T-helper 2 cell treated with Interferon-gamma antibody and Interleukin-4, amounts not matched to agents 5 μg/mL and 100 μg/mL, for 36 hours (primary cell): Measurements from ENCODE around the gene KRTAP19-2.

Source experiments
- DNase-seq: peaks from one replicate; pipeline ENCODE4 v3.0.0; 2021; ENCODE audit warnings: low spot score
- H3K27ac Mint-ChIP-seq: one replicate; pipeline ENCODE4 v1.8.0; 2021; ENCODE audit warnings: mild to moderate bottlenecking, mixed read lengths
- H3K27me3 Mint-ChIP-seq: one replicate; pipeline ENCODE4 v1.8.0; 2021; ENCODE audit warnings: low read depth, mixed read lengths
- H3K36me3 Mint-ChIP-seq: one replicate; pipeline ENCODE4 v1.8.0; 2021; ENCODE audit warnings: low read depth, mixed read lengths
- H3K4me1 Mint-ChIP-seq: one replicate; pipeline ENCODE4 v1.8.0; 2021; ENCODE audit warnings: low read depth, mixed read lengths
- H3K4me3 Mint-ChIP-seq: one replicate; pipeline ENCODE4 v1.8.0; 2022; ENCODE audit warnings: mild to moderate bottlenecking, moderate library complexity, mixed read lengths
- H3K9me3 Mint-ChIP-seq: one replicate; pipeline ENCODE4 v1.8.0; 2021; ENCODE audit warnings: mixed read lengths

Gene KRTAP19-2

DNA sequence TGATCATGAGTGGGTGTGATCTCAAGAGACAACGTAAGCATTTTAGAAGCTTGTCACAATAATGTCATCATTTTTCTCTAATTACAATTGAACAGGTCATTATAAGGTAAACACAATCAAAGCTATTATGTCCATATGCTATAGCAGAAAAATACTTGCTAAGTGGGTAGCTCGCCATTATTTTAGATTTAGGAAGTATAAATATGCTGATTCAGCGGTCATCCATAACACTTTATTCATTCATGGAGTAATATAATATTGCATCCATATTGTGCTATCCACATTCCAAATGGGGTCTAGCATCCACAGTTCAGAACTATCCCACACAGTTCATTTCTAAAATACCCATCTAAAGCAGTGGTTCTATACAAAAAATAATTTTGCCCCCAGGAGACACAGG is 38.7 kb downstream of the KRTAP19-2 start:
- Mint-ChIP-seq H3K27ac (no peak overlapping the region), H3K9me3 (no peaks in the 10 kb centered on the region), H3K4me1 (peaks cover 5% of the 10 kb centered on the region), H3K27me3 (no peaks in the 10 kb centered on the region), H3K4me3 (no peak overlapping the region), H3K36me3 (no peaks in the 10 kb centered on the region)
- DNase-seq, result no peak

DNA sequence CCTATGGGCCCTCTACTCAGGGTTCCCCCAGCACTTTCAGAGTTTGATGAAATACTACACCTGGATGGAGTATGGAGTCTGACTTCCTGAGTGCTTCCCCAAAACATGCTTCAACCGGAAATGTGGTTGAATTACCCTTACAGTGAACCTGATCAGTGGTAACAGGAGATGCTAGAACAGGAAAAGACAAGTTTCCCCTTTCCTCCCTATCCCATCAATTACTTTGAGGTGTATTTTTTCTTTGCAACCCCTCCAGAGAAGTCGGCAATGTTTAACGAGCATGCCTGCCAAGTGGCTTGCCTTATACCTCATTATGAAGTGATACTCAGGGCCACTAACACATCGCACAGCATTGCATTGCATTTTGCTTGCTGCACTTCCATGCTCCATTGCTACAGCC is 40.2 kb downstream of the KRTAP19-2 start:
- Mint-ChIP-seq H3K36me3 (no peaks in the 10 kb centered on the region), H3K4me3 (no peak overlapping the region), H3K27ac (no peak overlapping the region), H3K27me3 (no peaks in the 10 kb centered on the region), H3K4me1 (peaks cover 5% of the 10 kb centered on the region), H3K9me3 (no peaks in the 10 kb centered on the region)
- no peak for DNase-seq

DNA sequence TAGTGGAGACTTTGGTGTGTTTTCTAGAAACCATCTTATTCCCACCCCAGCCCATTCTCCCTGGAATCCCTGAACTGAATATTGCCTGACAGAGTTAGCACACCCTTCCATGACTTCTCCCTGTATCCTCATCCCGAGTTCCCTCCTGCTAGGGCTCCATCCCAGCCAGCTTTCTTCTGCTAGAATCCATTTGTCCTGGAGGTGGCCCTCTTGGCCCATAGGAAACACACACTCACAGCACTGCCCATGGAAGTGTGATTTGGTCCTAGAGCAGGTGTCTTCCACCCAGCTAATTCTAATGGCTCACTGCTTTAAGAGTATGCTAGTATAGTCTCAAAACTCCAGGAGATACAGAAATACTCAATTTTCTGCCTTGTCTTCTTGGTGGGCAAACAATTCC is 43.0 kb downstream of the KRTAP19-2 start:
- H3K27me3 Mint-ChIP-seq, result no peaks in the 10 kb centered on the region
- no peaks in the 10 kb centered on the region for H3K36me3 Mint-ChIP-seq
- H3K4me3 Mint-ChIP-seq, result no peak overlapping the region
- peaks cover 5% of the 10 kb centered on the region for H3K4me1 Mint-ChIP-seq
- no peak for DNase-seq
- H3K9me3 Mint-ChIP-seq, result no peaks in the 10 kb centered on the region
- H3K27ac Mint-ChIP-seq, result no peak overlapping the region

DNA sequence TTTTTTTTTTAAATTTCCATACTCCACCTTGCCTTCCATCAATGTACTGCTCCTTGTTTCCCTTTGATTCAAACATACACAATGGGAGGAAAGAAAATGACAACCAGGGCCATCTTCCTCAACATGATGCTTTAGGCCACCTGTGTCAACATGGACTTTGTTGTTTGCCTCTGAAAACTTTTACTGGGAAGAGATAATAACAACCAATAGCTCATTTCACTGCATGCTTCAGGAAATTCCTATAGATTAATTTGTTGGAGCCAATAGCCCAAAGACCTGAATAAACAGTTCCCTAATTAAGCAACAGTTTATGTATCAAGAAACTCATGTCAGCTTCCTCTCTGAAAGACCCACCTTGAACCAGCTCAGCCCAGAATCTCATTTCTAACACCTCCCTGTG is 44.0 kb downstream of the KRTAP19-2 start:
- Mint-ChIP-seq H3K36me3 (no peaks in the 10 kb centered on the region), H3K9me3 (no peaks in the 10 kb centered on the region), H3K27ac (no peak overlapping the region), H3K4me3 (no peak overlapping the region), H3K27me3 (no peaks in the 10 kb centered on the region), H3K4me1 (peaks cover 5% of the 10 kb centered on the region)
- no peak for DNase-seq

DNA sequence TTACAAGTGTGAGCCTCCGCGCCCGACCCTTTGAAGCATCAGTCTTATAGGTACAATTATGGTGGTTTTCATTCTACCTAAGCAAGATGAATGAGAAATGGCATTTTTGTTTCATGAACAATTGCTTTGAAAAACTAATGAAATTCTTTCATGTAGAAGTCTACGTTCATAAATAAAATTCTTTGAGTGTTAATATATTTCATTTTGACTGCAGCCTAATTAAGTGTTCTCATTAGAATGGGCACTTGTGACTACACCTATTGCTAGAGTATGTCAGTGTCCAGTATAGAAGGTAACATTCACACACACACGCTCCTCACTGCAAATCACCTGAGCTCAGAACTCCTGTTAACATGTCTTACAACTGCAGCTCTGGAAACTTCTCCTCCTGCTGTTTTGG is 47.3 kb downstream of the KRTAP19-2 start, which contains the start of gene KRTAP15-1:
Gene KRTAP15-1 (plus strand): TSS at position 301 of the 400 bp plus-strand sequence. CDS start 53 bp downstream, at position 354.
- no peak within 1 kb of the TSS for H3K27ac Mint-ChIP-seq
- no peak for DNase-seq
- H3K36me3 Mint-ChIP-seq, result no peaks in the 10 kb centered on the region
- no peaks in the 10 kb centered on the region for H3K9me3 Mint-ChIP-seq
- H3K4me1 Mint-ChIP-seq, result no peaks in the 10 kb centered on the region
- no peak within 1 kb of the TSS for H3K4me3 Mint-ChIP-seq
- H3K27me3 Mint-ChIP-seq, result no peaks in the 10 kb centered on the region
